WTC11 (cell line): Measurements from ENCODE around the gene LRRN3.

Experiments used
- CREB1 ChIP-seq: sonication (generic); formaldehyde crosslinking; IDR thresholded peaks from 2 replicates; pipeline ENCODE4 v1.8.0; 2023; ENCODE audit warnings: mild to moderate bottlenecking, missing genetic modification reagents
- CREM ChIP-seq: sonication (generic); formaldehyde crosslinking; IDR thresholded peaks from 2 replicates; pipeline ENCODE4 v1.8.1; 2022; ENCODE audit warnings: mild to moderate bottlenecking, missing genetic modification reagents, moderate library complexity
- KAT7 ChIP-seq: sonication (generic); formaldehyde crosslinking; IDR thresholded peaks from 2 replicates; pipeline ENCODE4 v1.8.1; 2023; ENCODE audit warnings: missing genetic modification reagents, mild to moderate bottlenecking, borderline replicate concordance
- NFE2L1 ChIP-seq: sonication (generic); formaldehyde crosslinking; IDR thresholded peaks from 2 replicates; pipeline ENCODE4 v1.8.1; 2023; ENCODE audit warnings: missing genetic modification reagents
- SP1 ChIP-seq: sonication (generic); formaldehyde crosslinking; conservative IDR thresholded peaks from 2 replicates; pipeline ENCODE4 v1.8.1; 2022; ENCODE audit warnings: missing genetic modification reagents
- TEAD4 ChIP-seq: sonication (generic); formaldehyde crosslinking; IDR thresholded peaks from 2 replicates; pipeline ENCODE4 v1.8.0; 2022; ENCODE audit warnings: mild to moderate bottlenecking, missing genetic modification reagents
- ZNF121 ChIP-seq: sonication (generic); formaldehyde crosslinking; IDR thresholded peaks from 2 replicates; pipeline ENCODE4 v1.8.0; 2023; ENCODE audit warnings: missing genetic modification reagents
- TF ChIP-seq, protein P1 (sequence below): sonication (generic); formaldehyde crosslinking; IDR thresholded peaks from 2 replicates; pipeline ENCODE4 v1.8.1; 2022; ENCODE audit warnings: low read depth, missing genetic modification reagents, borderline replicate concordance
- TF ChIP-seq, protein P2 (sequence below): fragments of 200-600 bp; IDR thresholded peaks from 2 replicates; pipeline ENCODE4 v1.8.0; 2022; ENCODE audit warnings: antibody characterized with exemption
- TF ChIP-seq, protein P3 (sequence below): sonication (generic); formaldehyde crosslinking; IDR thresholded peaks from 2 replicates; pipeline ENCODE4 v1.8.0; 2022; ENCODE audit warnings: mild to moderate bottlenecking, missing genetic modification reagents
- TF ChIP-seq, protein P4 (sequence below): sonication (generic); formaldehyde crosslinking; IDR thresholded peaks from 2 replicates; pipeline ENCODE4 v1.8.1; 2023; ENCODE audit warnings: mild to moderate bottlenecking, missing genetic modification reagents
- TF ChIP-seq, protein P5 (sequence below): sonication (generic); formaldehyde crosslinking; IDR thresholded peaks from 2 replicates; pipeline ENCODE4 v1.8.0; 2022; ENCODE audit warnings: mild to moderate bottlenecking, missing genetic modification reagents
- TF ChIP-seq, protein P6 (sequence below): sonication (generic); formaldehyde crosslinking; IDR thresholded peaks from 2 replicates; pipeline ENCODE4 v1.8.0; 2022; ENCODE audit warnings: mild to moderate bottlenecking, missing genetic modification reagents

DNA sequence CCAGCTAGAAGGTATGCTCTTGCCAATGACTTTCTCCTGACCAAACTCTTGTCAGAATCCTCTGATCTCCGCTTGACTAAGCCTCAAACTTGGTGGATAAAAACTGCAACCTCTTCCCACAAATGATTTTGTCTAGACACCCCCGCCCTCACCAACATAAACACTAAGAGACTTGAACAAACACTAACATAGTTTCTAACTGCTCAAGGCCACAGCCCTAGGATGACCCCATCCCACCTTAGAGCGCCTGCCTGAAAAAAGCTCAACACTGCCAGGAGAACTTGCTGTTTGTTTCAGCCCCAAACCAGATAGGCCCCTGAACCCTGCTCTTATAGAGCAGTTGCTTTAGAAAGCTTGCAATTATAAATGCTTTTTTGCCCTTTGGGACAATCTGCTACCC lies 71.8 kb downstream of the LRRN3 start:
- TF ChIP-seq, protein P1, sequence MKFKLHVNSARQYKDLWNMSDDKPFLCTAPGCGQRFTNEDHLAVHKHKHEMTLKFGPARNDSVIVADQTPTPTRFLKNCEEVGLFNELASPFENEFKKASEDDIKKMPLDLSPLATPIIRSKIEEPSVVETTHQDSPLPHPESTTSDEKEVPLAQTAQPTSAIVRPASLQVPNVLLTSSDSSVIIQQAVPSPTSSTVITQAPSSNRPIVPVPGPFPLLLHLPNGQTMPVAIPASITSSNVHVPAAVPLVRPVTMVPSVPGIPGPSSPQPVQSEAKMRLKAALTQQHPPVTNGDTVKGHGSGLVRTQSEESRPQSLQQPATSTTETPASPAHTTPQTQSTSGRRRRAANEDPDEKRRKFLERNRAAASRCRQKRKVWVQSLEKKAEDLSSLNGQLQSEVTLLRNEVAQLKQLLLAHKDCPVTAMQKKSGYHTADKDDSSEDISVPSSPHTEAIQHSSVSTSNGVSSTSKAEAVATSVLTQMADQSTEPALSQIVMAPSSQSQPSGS (CRISPR knock-in tag), result no peak
- TF ChIP-seq, protein P2, sequence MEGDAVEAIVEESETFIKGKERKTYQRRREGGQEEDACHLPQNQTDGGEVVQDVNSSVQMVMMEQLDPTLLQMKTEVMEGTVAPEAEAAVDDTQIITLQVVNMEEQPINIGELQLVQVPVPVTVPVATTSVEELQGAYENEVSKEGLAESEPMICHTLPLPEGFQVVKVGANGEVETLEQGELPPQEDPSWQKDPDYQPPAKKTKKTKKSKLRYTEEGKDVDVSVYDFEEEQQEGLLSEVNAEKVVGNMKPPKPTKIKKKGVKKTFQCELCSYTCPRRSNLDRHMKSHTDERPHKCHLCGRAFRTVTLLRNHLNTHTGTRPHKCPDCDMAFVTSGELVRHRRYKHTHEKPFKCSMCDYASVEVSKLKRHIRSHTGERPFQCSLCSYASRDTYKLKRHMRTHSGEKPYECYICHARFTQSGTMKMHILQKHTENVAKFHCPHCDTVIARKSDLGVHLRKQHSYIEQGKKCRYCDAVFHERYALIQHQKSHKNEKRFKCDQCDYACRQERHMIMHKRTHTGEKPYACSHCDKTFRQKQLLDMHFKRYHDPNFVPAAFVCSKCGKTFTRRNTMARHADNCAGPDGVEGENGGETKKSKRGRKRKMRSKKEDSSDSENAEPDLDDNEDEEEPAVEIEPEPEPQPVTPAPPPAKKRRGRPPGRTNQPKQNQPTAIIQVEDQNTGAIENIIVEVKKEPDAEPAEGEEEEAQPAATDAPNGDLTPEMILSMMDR, result no peak
- TF ChIP-seq, protein P3, sequence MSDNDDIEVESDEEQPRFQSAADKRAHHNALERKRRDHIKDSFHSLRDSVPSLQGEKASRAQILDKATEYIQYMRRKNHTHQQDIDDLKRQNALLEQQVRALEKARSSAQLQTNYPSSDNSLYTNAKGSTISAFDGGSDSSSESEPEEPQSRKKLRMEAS, result no peak
- TF ChIP-seq NFE2L1 (CRISPR knock-in tag) (no peak), ZNF121 (CRISPR knock-in tag) (no peak), TEAD4 (CRISPR knock-in tag) (no peak), SP1 (CRISPR knock-in tag) (no peak), KAT7 (no peak), CREM (CRISPR knock-in tag) (no peak), CREB1 (CRISPR knock-in tag) (no peak)
- TF ChIP-seq, protein P4, sequence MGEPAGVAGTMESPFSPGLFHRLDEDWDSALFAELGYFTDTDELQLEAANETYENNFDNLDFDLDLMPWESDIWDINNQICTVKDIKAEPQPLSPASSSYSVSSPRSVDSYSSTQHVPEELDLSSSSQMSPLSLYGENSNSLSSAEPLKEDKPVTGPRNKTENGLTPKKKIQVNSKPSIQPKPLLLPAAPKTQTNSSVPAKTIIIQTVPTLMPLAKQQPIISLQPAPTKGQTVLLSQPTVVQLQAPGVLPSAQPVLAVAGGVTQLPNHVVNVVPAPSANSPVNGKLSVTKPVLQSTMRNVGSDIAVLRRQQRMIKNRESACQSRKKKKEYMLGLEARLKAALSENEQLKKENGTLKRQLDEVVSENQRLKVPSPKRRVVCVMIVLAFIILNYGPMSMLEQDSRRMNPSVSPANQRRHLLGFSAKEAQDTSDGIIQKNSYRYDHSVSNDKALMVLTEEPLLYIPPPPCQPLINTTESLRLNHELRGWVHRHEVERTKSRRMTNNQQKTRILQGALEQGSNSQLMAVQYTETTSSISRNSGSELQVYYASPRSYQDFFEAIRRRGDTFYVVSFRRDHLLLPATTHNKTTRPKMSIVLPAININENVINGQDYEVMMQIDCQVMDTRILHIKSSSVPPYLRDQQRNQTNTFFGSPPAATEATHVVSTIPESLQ (CRISPR knock-in tag), result no peak
- TF ChIP-seq, protein P5, sequence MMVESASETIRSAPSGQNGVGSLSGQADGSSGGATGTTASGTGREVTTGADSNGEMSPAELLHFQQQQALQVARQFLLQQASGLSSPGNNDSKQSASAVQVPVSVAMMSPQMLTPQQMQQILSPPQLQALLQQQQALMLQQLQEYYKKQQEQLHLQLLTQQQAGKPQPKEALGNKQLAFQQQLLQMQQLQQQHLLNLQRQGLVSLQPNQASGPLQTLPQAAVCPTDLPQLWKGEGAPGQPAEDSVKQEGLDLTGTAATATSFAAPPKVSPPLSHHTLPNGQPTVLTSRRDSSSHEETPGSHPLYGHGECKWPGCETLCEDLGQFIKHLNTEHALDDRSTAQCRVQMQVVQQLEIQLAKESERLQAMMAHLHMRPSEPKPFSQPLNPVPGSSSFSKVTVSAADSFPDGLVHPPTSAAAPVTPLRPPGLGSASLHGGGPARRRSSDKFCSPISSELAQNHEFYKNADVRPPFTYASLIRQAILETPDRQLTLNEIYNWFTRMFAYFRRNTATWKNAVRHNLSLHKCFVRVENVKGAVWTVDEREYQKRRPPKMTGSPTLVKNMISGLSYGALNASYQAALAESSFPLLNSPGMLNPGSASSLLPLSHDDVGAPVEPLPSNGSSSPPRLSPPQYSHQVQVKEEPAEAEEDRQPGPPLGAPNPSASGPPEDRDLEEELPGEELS (CRISPR knock-in tag), result no peak
- TF ChIP-seq, protein P6, sequence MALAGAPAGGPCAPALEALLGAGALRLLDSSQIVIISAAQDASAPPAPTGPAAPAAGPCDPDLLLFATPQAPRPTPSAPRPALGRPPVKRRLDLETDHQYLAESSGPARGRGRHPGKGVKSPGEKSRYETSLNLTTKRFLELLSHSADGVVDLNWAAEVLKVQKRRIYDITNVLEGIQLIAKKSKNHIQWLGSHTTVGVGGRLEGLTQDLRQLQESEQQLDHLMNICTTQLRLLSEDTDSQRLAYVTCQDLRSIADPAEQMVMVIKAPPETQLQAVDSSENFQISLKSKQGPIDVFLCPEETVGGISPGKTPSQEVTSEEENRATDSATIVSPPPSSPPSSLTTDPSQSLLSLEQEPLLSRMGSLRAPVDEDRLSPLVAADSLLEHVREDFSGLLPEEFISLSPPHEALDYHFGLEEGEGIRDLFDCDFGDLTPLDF, result no peak
